ENCODE data around the gene ADGRA3.

The ADGRA3 gene

GRCh38 chr4:22372986-22373385, 142.9 kb downstream of the ADGRA3 start:
- TF ChIP-seq GABPA (IDR thresholded peaks at IDR 0.05; ENCODE audit: low read depth) (no peak), SPI1 (IDR thresholded peaks at IDR 0.05; ENCODE audit: borderline replicate concordance, low read depth) (no peak), POLR2AphosphoS5 (IDR thresholded peaks at IDR 0.05; ENCODE audit: low read depth) (no peak), CTCF (IDR thresholded peaks at IDR 0.05; ENCODE audit: insufficient read depth, low read length) (no peak)
- TF ChIP-seq, protein P1, sequence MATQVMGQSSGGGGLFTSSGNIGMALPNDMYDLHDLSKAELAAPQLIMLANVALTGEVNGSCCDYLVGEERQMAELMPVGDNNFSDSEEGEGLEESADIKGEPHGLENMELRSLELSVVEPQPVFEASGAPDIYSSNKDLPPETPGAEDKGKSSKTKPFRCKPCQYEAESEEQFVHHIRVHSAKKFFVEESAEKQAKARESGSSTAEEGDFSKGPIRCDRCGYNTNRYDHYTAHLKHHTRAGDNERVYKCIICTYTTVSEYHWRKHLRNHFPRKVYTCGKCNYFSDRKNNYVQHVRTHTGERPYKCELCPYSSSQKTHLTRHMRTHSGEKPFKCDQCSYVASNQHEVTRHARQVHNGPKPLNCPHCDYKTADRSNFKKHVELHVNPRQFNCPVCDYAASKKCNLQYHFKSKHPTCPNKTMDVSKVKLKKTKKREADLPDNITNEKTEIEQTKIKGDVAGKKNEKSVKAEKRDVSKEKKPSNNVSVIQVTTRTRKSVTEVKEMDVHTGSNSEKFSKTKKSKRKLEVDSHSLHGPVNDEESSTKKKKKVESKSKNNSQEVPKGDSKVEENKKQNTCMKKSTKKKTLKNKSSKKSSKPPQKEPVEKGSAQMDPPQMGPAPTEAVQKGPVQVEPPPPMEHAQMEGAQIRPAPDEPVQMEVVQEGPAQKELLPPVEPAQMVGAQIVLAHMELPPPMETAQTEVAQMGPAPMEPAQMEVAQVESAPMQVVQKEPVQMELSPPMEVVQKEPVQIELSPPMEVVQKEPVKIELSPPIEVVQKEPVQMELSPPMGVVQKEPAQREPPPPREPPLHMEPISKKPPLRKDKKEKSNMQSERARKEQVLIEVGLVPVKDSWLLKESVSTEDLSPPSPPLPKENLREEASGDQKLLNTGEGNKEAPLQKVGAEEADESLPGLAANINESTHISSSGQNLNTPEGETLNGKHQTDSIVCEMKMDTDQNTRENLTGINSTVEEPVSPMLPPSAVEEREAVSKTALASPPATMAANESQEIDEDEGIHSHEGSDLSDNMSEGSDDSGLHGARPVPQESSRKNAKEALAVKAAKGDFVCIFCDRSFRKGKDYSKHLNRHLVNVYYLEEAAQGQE (IDR thresholded peaks at IDR 0.05; ENCODE audit: insufficient replicate concordance, low read depth): no peak
- DNase-seq (ENCODE audit: low read depth in 1 of 2, low spot score in 1 of 2): no peak
- no peak overlapping the region for H3K27ac ChIP-seq (replicated peaks)
- H3K4me3 ChIP-seq (replicated peaks; ENCODE audit: insufficient read depth, low read length): no peak overlapping the region
- H3K27me3 ChIP-seq (ENCODE audit: insufficient read depth, poor library complexity, severe bottlenecking): no peaks in the 10 kb centered on the region

DNA sequence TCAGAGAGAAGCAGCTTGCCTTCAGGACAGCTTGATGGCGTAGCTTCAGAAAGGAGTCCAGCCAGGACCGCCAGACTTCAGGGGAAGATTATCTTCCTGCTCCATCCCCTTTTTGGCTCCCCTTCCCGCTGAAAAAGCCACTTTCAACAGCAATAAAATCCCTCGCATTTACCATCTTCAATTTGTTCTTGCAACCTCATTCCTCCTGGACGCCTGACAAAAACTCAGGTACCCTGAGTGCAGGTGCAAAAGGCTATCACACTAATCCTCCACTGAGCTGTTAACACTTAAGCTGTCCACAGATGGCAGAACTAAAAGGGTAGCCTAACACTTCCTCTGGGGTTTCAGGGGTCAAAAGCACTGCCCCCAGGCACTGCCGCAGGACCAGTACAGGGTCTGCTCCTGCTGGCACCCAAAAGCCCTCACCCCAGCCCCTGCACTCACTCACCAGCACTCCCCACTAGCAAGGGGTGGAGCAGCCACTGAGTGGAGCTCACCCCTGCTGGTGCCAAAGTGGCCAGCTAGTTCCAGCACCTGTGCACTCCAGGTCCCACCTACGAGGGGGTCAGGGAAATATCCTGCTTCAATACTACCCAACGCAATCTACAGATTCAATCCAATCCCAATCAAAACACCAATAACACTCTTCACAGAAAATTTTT, 145.8 kb downstream of the ADGRA3 start:
- Histone ChIP-seq H3K27ac (replicated peaks) (no peak overlapping the region), H3K27me3 (ENCODE audit: insufficient read depth, poor library complexity, severe bottlenecking) (no peaks in the 10 kb centered on the region), H3K4me3 (replicated peaks; ENCODE audit: insufficient read depth, low read length) (no peak overlapping the region)
- no peak for DNase-seq (ENCODE audit: low read depth in 1 of 2, low spot score in 1 of 2)
- no peak for TF ChIP-seq CTCF (IDR thresholded peaks at IDR 0.05; ENCODE audit: insufficient read depth, low read length)
- TF ChIP-seq, protein P1 (IDR thresholded peaks at IDR 0.05; ENCODE audit: insufficient replicate concordance, low read depth): no peak
- no peak for TF ChIP-seq GABPA (IDR thresholded peaks at IDR 0.05; ENCODE audit: low read depth)
- TF ChIP-seq SPI1 (IDR thresholded peaks at IDR 0.05; ENCODE audit: borderline replicate concordance, low read depth): no peak
- TF ChIP-seq POLR2AphosphoS5 (IDR thresholded peaks at IDR 0.05; ENCODE audit: low read depth): no peak

DNA sequence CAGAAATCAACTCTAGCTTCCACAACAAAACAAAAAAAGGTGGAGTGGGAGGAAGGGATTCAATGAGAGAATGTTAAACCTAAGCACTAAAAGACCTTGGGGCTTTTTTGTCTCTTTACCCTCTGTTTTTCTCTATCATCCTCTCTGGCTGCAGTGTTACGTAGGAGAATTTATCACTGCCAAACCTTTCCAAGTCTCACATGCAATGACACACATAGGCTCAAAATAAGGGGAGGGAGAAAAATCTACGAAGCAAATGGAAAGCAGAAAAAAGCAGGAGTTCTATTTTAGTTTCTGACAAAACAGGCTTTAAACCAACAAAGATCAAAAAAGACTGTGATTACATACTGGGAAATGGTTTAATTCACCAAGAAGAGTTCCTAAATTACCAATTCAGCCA, 152.1 kb downstream of the ADGRA3 start:
- TF ChIP-seq GABPA (IDR thresholded peaks at IDR 0.05; ENCODE audit: low read depth) (no peak), CTCF (IDR thresholded peaks at IDR 0.05; ENCODE audit: insufficient read depth, low read length) (no peak), POLR2AphosphoS5 (IDR thresholded peaks at IDR 0.05; ENCODE audit: low read depth) (no peak), SPI1 (IDR thresholded peaks at IDR 0.05; ENCODE audit: borderline replicate concordance, low read depth) (no peak)
- TF ChIP-seq, protein P1 (IDR thresholded peaks at IDR 0.05; ENCODE audit: insufficient replicate concordance, low read depth): no peak
- Histone ChIP-seq H3K4me3 (replicated peaks; ENCODE audit: insufficient read depth, low read length) (no peak overlapping the region), H3K27me3 (ENCODE audit: insufficient read depth, poor library complexity, severe bottlenecking) (no peaks in the 10 kb centered on the region), H3K27ac (replicated peaks) (no peak overlapping the region)
- no peak for DNase-seq (ENCODE audit: low read depth in 1 of 2, low spot score in 1 of 2)
